Lung (tissue), 12 donors: ENCODE measurements around the gene PTPRB. TPM values are rescaled to one million over a fixed set of nuclear protein-coding genes. Genes with fewer than 3 reads are reported as not detected.
A peak's percentile ranks its signal among the peaks of the same experiment; 100 is the strongest.

Experiments used
- ATAC-seq: fragments of 200-7000 bp; cut with Tn5 transposase; one replicate; pipeline ENCODE4 v1.9.1; 2020; ENCODE audit warnings: moderate number of reproducible peaks; ENCODE audit not compliant: insufficient read depth, low FRiP score
- DNase-seq, 3 donors: peaks; one replicate each; pipeline ENCODE4 v3.0.0-alpha.2; 2013 to 2017
- H3K27ac ChIP-seq, 2 donors: one replicate each; pipeline ENCODE4 v1.5.1; 2013; ENCODE audit warnings: mild to moderate bottlenecking in 2 of 2, moderate library complexity in 2 of 2, control low read depth in 1 of 2, inconsistent platforms in 1 of 2, low read depth in 1 of 2, low read length in 1 of 2
- H3K27me3 ChIP-seq, 3 donors: one replicate each; pipeline ENCODE4 v1.5.1; 2013; ENCODE audit warnings: low read length in 2 of 3; ENCODE audit not compliant: control insufficient read depth in 3 of 3, insufficient read depth in 3 of 3
- H3K36me3 ChIP-seq, 4 donors: one replicate each; pipeline ENCODE4 v1.5.1; 2013; ENCODE audit warnings: low read length in 4 of 4, mild to moderate bottlenecking in 1 of 4, moderate library complexity in 1 of 4; ENCODE audit not compliant: control insufficient read depth in 4 of 4, insufficient read depth in 4 of 4
- H3K4me1 ChIP-seq, 5 donors: one replicate each; pipeline ENCODE4 v1.5.1; 2013; ENCODE audit warnings: low read length in 5 of 5, mild to moderate bottlenecking in 2 of 5, moderate library complexity in 1 of 5; ENCODE audit not compliant: control insufficient read depth in 5 of 5, insufficient read depth in 5 of 5
- H3K4me3 ChIP-seq: one replicate; pipeline ENCODE4 v1.5.1; 2013; ENCODE audit warnings: mild to moderate bottlenecking, control low read depth, moderate library complexity
- H3K9ac ChIP-seq, 2 donors: one replicate each; pipeline ENCODE4 v1.5.1; 2013; ENCODE audit warnings: low read length in 2 of 2, control low read depth in 1 of 2; ENCODE audit not compliant: insufficient read depth in 1 of 2
- H3K9me3 ChIP-seq, 4 donors: one replicate each; pipeline ENCODE4 v1.5.1; 2013; ENCODE audit warnings: low read length in 3 of 4, mild to moderate bottlenecking in 1 of 4, moderate library complexity in 1 of 4; ENCODE audit not compliant: control insufficient read depth in 4 of 4, insufficient read depth in 3 of 4
- CTCF ChIP-seq: IDR thresholded peaks from 2 replicates; pipeline ENCODE4 v1.5.1; 2012; ENCODE audit warnings: mild to moderate bottlenecking; ENCODE audit errors: control extremely low read depth, extremely low read depth
- WGBS, 2 donors: extraction: QIAGEN DNeasy Blood & Tissue Kit; methylation state at CpG; one replicate each; pipeline ENCODE4 v1.1.7; 2013; 5-methylcytosine and 5-hydroxymethylcytosine counted together
- polyA plus RNA-seq, 2 donors: library from polyadenylated mRNA; stranded (reverse); fragments of 200-250 nt; gene quantifications; one replicate each; pipeline ENCODE4 v1.2.1, GENCODE V29; 2013
- total RNA-seq, 2 donors: library from RNA; depleted of rRNA in 1 of 2; stranded (reverse); fragments of >200 nt in 1 of 2; gene quantifications; one replicate each; pipeline ENCODE4 v1.2.1, GENCODE V29; 2014 to 2021
- donor health status: control.
- donor health status: control.
- donor health status: Bipolar disorder and iron deficiency.
- donor health status: healthy.
- donor health status: DM: yes; HTN: yes; CAD: no.

Gene PTPRB
- total and polyA plus RNA-seq, 4 donors: 15.5 to 93.6 (median 47.9) TPM

- H3K4me3 ChIP-seq: no peak overlapping the region
- 74 to 89% methylated on average over 3 of the region's 3 CpGs for WGBS, 2 donors
- no peaks in the 10 kb centered on the region for H3K4me1 ChIP-seq
- no peak for TF ChIP-seq CTCF
- no peaks in the 10 kb centered on the region for H3K27me3 ChIP-seq
- no peak overlapping the region for H3K27ac ChIP-seq
- H3K36me3 ChIP-seq: no peaks in the 10 kb centered on the region
- DNase-seq: no peak
- H3K9ac ChIP-seq: no peak overlapping the region
- peaks cover 0 to 7% (median 0%) of the 10 kb centered on the region in 4 donors for H3K9me3 ChIP-seq
- no peak for ATAC-seq
Observed at GRCh38 chr12:70683976-70684375, 46.7 kb upstream of the PTPRB start.

- H3K36me3 ChIP-seq: no peaks in the 10 kb centered on the region
- no peak overlapping the region for H3K4me3 ChIP-seq
- no peaks in the 10 kb centered on the region for H3K4me1 ChIP-seq
- 85 to 91% methylated on average over 5 of the region's 5 CpGs for WGBS, 2 donors
- H3K9ac ChIP-seq: no peak overlapping the region
- TF ChIP-seq CTCF: no peak
- H3K27ac ChIP-seq: no peak overlapping the region
- no peak for ATAC-seq
- H3K27me3 ChIP-seq: no peaks in the 10 kb centered on the region
- no peak for DNase-seq
- H3K9me3 ChIP-seq: peaks cover 0 to 2% (median 0%) of the 10 kb centered on the region in 4 donors
Observed at GRCh38 chr12:70671698-70672097, 34.5 kb upstream of the PTPRB start.

GRCh38 chr12:70670948-70671347 is 33.7 kb upstream of the PTPRB start:
- 52 to 70% methylated on average over 3 of the region's 3 CpGs for WGBS, 2 donors
- no peak overlapping the region for H3K27ac ChIP-seq
- no peaks in the 10 kb centered on the region for H3K36me3 ChIP-seq
- H3K27me3 ChIP-seq: no peaks in the 10 kb centered on the region
- no peak overlapping the region for H3K4me3 ChIP-seq
- no peak for ATAC-seq
- no peak for TF ChIP-seq CTCF
- peak in 1 of 3 donors; percentile 33 for DNase-seq
- H3K9me3 ChIP-seq: peaks cover 0 to 2% (median 0%) of the 10 kb centered on the region in 4 donors
- H3K9ac ChIP-seq: no peak overlapping the region
- H3K4me1 ChIP-seq: no peaks in the 10 kb centered on the region

GRCh38 chr12:70667253-70667652 is 30.0 kb upstream of the PTPRB start:
- no peak for ATAC-seq
- DNase-seq: no peak
- 87 to 90% methylated on average over 2 of the region's 2 CpGs for WGBS, 2 donors
- no peak overlapping the region for H3K27ac ChIP-seq
- H3K27me3 ChIP-seq: no peaks in the 10 kb centered on the region
- H3K36me3 ChIP-seq: no peaks in the 10 kb centered on the region
- no peak overlapping the region for H3K9ac ChIP-seq
- no peak overlapping the region for H3K4me3 ChIP-seq
- TF ChIP-seq CTCF: no peak
- H3K9me3 ChIP-seq: peaks cover 0 to 2% (median 0%) of the 10 kb centered on the region in 4 donors
- H3K4me1 ChIP-seq: peaks cover 0 to 2% (median 0%) of the 10 kb centered on the region in 5 donors
